Dedifferentiated amniotic fluid mesenchymal stem cell (primary cell): Measurements from ENCODE around the gene KISS1.

Experiments
- DNase-seq: peaks from one replicate; pipeline ENCODE4 v3.0.0-alpha.2; 2016; ENCODE audit errors: extremely low spot score

Gene KISS1

DNA sequence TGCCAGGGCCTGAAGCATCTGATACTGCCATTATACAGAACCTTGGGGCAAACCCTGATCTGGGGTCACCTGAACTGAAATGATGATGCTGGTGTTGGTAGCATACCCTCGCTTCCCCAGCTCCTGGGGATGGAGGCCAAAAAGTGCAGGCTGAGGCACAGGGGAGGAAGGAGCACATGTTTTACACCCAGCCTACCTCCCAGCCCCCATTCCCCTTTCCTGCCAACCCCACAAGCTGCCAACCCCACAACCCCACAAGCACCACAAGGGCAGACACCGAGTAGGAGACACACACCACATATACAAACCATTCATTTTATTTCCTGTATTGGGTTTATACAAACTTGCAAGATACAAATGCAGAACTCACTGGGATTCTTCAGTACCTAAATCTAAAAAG, 22.3 kb upstream of the KISS1 start:
- DNase-seq: no peak

DNA sequence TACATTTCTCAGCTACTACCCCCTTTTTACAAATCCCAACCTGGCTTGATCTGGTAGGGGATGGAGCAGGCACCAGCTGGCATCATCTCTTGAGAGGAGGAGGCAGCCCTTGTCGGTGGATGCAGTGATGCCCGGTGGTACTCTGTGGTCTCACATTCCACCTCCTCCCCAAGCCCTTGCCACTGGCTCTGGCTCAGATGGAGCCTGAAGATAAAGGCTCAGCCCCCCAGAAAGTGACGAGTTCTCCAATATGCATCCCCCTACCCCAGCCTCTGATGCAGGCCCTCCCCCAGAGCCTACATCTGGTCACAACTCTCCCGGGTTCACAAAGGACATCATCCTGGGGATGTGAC, 21.3 kb upstream of the KISS1 start:
- no peak for DNase-seq

- DNase-seq: no peak
These were observed 20.8 kb upstream of the KISS1 start for GRCh38 chr1:204216880-204217647.

DNA sequence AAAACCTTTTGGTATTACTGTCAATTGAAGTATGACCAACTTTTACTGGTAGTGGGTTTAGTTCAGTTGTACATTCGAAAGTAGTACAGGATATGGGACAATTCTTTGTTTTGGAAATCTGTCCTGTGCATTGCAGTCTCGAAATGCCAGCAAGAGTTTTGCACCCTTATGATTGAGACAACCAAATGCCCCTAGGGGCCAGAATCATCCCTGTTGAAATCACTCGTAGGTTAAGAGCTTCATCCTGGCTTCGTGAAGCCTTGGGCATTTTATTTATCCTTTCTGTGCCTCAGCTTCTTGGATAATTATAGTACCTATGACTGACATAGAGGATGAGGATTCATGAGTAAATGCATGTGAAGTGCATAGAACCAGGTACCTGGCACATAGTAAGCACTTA, 19.9 kb upstream of the KISS1 start:
- no peak for DNase-seq

- peak; percentile 81 for DNase-seq
These were observed 17.7 kb upstream of the KISS1 start, which contains the start of gene GOLT1A for GRCh38 chr1:204213668-204214662. Gene GOLT1A (minus strand): TSS chr1:204213988. CDS start chr1:204213906, 82 bp downstream.

DNA sequence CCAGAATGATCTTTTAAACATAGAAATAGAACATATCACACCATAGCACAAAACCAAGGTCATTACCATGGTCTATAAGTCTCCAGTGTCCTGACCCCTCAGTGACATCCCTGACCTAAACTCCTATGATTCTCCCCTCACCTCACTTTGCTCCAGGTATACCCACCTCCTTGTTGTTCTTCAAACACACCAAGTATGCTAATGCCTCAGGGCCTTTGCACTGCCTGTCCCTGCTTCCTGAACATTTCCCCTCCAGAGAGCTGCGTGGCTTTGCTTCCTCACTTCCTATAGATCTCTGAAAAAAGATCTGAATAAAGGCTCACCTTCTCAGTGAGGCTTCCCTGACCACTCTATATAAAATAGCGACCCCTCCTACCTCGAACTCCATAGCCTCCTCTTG, 16.4 kb upstream of the KISS1 start:
- DNase-seq: no peak

GRCh38 chr1:204211046-204211445, 14.8 kb upstream of the KISS1 start:
- no peak for DNase-seq

- no peak for DNase-seq
These were observed 10.9 kb upstream of the KISS1 start for GRCh38 chr1:204207136-204207616.

DNA sequence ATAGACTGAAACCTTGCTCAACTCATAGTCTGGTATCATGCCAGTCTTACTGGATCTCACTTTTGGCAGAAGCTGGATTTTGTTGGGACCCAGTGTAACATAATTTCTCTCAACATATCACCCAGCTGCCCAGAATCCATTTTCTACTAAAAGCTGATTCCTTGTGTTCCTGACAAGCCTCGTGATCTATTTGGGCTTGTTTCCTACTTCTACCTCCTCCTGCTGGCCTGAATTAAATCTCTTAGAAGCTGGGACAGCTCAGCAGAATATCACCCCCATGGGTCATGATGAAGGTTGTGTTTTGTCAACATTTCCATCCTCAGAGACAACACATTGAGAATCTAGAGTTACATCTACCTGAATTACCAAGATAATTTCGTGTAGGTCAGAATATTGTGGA, 9.8 kb upstream of the KISS1 start:
- DNase-seq: no peak

DNA sequence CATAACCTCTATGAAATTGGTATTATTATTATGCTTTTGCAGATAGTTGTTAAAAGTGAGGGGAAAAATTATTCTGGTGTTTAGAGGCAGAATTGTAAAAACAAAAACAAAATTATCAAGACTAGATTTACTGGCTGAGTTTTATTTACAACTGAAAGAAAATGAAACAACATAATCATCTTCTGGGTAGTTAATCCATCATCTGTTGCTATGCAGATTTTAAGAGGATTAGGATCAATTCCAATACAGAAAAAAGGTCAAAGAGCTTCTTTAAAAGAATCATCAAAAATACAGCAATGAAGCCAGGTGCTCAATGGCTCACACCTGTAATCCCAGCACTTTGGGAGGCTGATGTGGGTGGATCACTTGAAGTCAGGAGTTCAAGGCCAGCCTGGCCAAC, 9.2 kb upstream of the KISS1 start:
- DNase-seq: no peak

DNA sequence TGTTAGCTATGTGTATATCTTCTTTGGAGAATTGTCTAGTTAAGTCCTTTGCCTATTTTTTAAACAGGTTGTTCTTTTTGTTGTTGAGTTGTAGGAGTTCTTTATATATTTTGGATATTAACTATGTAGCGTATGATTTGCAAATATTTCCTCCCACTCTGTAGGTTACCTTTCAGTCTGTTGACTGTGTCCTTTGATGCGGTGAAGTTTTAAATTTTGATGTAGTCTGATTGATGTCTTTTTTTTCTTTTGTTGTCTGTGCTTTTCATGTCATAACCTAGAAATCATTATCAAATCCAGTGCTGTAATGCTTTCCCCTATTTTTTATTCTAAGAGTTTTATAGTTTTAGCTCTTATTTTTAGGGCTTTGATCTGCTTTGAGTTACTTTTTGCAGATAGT, 8.7 kb upstream of the KISS1 start:
- DNase-seq: no peak

- no peak for DNase-seq
These were observed 7.0 kb upstream of the KISS1 start for GRCh38 chr1:204203206-204203767.

GRCh38 chr1:204202481-204202880, 6.2 kb upstream of the KISS1 start:
- no peak for DNase-seq

DNA sequence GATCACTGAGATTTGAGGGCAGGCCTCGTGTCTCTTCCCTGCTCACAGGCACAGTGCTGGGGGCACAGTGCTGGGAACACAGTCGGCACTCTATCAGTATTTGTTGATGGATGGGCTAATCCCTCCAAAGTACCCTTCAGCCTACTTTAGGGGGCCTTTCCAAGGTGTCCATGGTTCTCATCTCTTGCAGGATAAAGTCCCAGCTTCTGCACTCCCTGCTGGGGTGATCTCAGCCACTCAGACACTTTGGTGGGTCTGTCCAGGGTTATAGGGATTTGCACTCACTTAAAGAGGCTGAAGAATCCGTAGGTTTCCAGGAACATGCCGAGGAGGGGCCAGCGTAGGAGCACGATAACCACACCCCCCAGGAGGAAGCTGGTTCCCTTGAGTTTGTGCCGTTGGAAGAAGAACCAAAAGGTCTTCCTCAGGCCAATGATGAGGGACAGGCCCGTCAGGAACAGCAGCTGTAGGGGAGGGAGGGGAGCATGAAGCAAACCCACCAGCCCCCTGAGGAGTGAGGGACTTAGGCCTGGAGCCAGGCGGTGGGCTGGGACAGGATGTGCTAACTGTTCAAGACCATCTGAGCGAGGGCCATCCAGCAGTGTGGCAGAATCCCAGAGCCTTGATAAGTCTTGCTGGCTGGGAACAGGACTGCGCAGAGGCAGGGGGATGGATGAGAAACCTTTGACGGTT, 5.2 kb upstream of the KISS1 start:
- DNase-seq: no peak

- no peak for DNase-seq
These were observed 3.3 kb upstream of the KISS1 start for GRCh38 chr1:204199579-204199978.

DNA sequence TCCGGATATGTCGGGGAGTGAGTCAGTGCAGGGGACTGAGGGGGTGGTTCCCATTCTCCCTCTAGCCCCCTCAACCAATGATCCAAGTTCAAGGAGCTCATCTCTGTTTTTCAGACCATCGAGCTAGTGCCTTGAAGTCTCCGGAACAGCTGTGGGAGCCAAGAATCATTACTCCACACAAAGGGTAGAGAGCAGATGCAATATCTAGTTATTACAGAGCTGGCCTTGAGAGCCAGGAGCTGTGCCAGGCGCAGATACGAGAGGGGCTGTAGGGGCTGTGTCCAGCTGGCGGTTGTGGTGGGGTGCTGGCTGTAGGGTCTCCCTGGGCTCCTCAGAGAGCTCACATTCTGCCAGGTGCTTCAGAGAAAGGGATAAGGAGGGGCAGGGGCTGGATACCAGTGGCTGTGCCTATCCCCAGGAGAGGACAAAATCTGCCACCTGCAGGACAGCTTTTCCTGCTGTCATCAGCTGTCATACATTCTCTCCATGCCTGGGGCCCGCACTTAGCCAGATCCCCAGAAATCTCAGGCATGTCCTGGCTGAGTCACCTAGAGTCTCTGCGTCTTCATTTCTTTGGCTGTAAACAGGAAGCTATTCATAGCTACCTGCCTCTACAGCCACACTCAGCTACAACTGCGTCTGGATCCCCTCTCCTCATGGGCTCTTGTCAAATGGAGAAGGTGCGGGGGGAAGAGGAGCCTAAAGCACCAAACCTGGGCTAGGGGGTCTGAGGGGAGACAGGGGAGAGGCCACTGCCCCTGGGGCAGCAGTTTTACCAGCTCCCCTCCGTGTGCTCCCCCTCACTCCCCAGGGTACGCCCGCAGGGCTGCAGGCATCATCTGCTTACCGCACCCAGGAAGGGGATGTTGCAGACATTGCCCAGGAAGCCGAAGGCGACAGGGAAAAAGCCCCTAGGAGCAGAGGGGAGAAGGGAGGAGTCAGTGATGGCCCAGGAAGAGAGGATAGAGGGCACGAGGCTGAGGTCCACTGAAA, 2.4 kb upstream of the KISS1 start:
- peak; percentile 33 for DNase-seq

DNA sequence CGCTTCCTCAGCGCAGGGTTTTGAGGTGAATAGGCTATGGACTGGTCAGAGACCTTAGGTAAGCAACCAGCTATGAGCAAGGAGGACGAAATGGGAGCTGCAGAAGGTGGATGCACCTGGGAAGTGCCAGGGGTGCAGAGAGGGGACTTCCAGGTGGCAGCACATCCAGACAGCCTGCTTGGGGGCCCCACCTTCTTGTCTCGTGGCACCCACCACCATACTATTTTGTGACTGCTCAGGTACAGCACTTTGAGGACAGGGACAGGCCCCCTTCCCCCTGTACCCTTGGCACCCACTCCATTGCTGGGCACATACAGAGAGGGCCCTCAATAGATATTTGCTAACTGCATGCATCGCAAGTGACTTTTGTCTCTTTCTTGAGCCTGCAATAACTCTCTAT, 777 bp upstream of the KISS1 start:
- no peak for DNase-seq

- no peak for DNase-seq
These were observed 1.5 kb downstream of the KISS1 start for GRCh38 chr1:204194771-204195170.

GRCh38 chr1:204194080-204194479, 2.2 kb downstream of the KISS1 start:
- DNase-seq: no peak

DNA sequence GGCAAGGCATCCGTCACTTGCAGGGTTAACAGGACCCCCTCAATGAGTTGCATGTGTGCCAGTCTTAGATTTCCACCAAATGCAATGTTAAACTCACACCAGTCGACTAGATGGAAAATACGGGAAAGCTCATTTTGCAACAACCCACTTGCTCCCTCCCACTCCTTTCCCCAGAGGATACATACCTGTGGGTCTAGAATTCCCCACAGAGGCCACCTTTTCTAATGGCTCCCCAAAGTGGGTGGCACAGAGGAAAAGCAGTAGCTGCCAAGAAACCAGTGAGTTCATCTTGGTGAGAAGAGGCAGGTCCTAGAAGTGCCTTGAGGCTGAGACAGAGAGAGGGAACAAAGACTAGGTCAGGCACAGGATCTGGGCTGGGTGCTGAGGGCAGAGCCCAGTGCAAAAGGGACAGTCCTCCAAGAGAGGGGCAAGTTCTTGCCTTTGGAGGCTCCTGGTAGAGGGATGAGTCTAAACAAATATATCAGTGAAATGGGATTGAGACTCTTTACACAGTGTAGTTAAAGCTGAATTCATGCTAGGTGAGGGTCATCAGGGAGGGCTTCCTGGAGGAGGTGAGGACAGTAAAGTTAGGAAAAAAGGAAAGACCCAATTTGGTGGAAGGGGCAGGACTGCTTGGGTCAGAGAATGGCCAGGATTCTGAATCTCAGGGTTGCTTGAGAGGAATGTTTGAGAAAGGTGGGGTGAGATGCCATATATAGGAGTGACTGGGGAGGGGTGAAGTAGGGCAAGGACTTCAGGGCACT, 3.5 kb downstream of the KISS1 start:
- DNase-seq: no peak
